Activated CD8-positive, alpha-beta T cell treated with anti-CD3 and anti-CD28 coated beads for 36 hours (primary cell): ENCODE measurements around the gene OGN. TPM values are rescaled to one million over a fixed set of nuclear protein-coding genes. Genes with fewer than 3 reads are reported as not detected.

ENCODE experiments used
- ATAC-seq: fragments of 200-7000 bp; cut with Tn5 transposase; one replicate; pipeline ENCODE4 v1.10.0; 2021; ENCODE audit warnings: mild to moderate bottlenecking, moderate library complexity
- CTCF ChIA-PET: fragments of 350-600 bp; sonication (Branson Sonifier 250); formaldehyde crosslinking; loops from one replicate; lab custom pipeline; 2021; ENCODE audit warnings: antibody characterized with exemption; lab: Charles Lee
- POLR2A ChIA-PET: fragments of 350-600 bp; sonication (Branson Sonifier 250); formaldehyde crosslinking; loops from one replicate; lab custom pipeline; 2021; ENCODE audit warnings: antibody characterized with exemption; lab: Charles Lee
- DNase-seq: peaks from one replicate; pipeline ENCODE4 v3.0.0-alpha.2; 2020
- H3K27ac Mint-ChIP-seq: one replicate; pipeline ENCODE4 v1.8.0; 2021; ENCODE audit warnings: mild to moderate bottlenecking, mixed read lengths
- H3K27me3 Mint-ChIP-seq: one replicate; pipeline ENCODE4 v1.8.0; 2021; ENCODE audit warnings: mixed read lengths
- H3K36me3 Mint-ChIP-seq: one replicate; pipeline ENCODE4 v1.8.0; 2021; ENCODE audit warnings: low read depth, mixed read lengths
- H3K4me1 Mint-ChIP-seq: one replicate; pipeline ENCODE4 v1.8.0; 2021; ENCODE audit warnings: low read depth, mixed read lengths
- H3K4me3 Mint-ChIP-seq: one replicate; pipeline ENCODE4 v1.8.0; 2021; ENCODE audit warnings: mild to moderate bottlenecking, moderate library complexity, mixed read lengths
- H3K9me3 Mint-ChIP-seq: one replicate; pipeline ENCODE4 v1.8.0; 2021; ENCODE audit warnings: mixed read lengths
- CTCF ChIP-seq: fragments of 200-600 bp; IDR thresholded peaks from one replicate; pipeline ENCODE4 v1.8.0; 2022; ENCODE audit warnings: antibody characterized with exemption, mild to moderate bottlenecking
- intact Hi-C: fragments of 100-400 bp; cut with micrococcal nuclease; formaldehyde crosslinking; loops from one replicate; pipeline ENCODE4 v1.10.0; 2022
- total RNA-seq, 2 experiments: library from RNA; stranded (reverse); gene quantifications; one replicate each; pipeline ENCODE4 v1.2.3, GENCODE V29; 2021

The OGN gene
- total RNA-seq, 2 experiments from 2014 or later: not detected

- no peak for ATAC-seq
- CTCF ChIA-PET: no interaction called here
- Mint-ChIP-seq H3K4me1 (no peaks in the 10 kb centered on the region), H3K9me3 (no peaks in the 10 kb centered on the region), H3K36me3 (no peaks in the 10 kb centered on the region), H3K4me3 (no peak overlapping the region), H3K27me3 (no peaks in the 10 kb centered on the region), H3K27ac (no peak overlapping the region)
- TF ChIP-seq CTCF: no peak
- intact Hi-C loops: no loop called here
- no peak for DNase-seq
- POLR2A ChIA-PET: no interaction called here
These were observed 8.8 kb downstream of the OGN start for GRCh38 chr9:92395617-92396016.

- ATAC-seq (no peak), DNase-seq (no peak)
- Mint-ChIP-seq H3K36me3 (peaks cover 3% of the 10 kb centered on the region), H3K9me3 (no peaks in the 10 kb centered on the region), H3K27me3 (no peaks in the 10 kb centered on the region), H3K4me1 (no peaks in the 10 kb centered on the region), H3K4me3 (no peak overlapping the region), H3K27ac (no peak overlapping the region)
- intact Hi-C loops: no loop called here
- ChIA-PET POLR2A (no interaction called here), CTCF (no interaction called here)
- no peak for TF ChIP-seq CTCF
These were observed 10.7 kb downstream of the OGN start for GRCh38 chr9:92393686-92394085.

GRCh38 chr9:92392690-92393089 is 11.7 kb downstream of the OGN start:
- DNase-seq (no peak), ATAC-seq (no peak)
- TF ChIP-seq CTCF: no peak
- Mint-ChIP-seq H3K27me3 (no peaks in the 10 kb centered on the region), H3K36me3 (peaks cover 3% of the 10 kb centered on the region), H3K27ac (no peak overlapping the region), H3K4me1 (no peaks in the 10 kb centered on the region), H3K9me3 (no peaks in the 10 kb centered on the region), H3K4me3 (no peak overlapping the region)
- intact Hi-C loops: no loop called here
- ChIA-PET POLR2A (no interaction called here), CTCF (no interaction called here)

GRCh38 chr9:92385953-92386352 is 18.4 kb downstream of the OGN start:
- peaks cover 10% of the 10 kb centered on the region for H3K36me3 Mint-ChIP-seq
- no peak for TF ChIP-seq CTCF
- intact Hi-C loops: no loop called here
- DNase-seq (no peak), ATAC-seq (no peak)
- no peaks in the 10 kb centered on the region for H3K27me3 Mint-ChIP-seq
- no peak overlapping the region for H3K4me3 Mint-ChIP-seq
- POLR2A ChIA-PET: no interaction called here
- CTCF ChIA-PET: no interaction called here
- H3K4me1 Mint-ChIP-seq: peaks cover 5% of the 10 kb centered on the region
- H3K27ac Mint-ChIP-seq: no peak overlapping the region
- no peaks in the 10 kb centered on the region for H3K9me3 Mint-ChIP-seq

GRCh38 chr9:92385477-92385876 is 18.9 kb downstream of the OGN start:
- DNase-seq: no peak
- H3K9me3 Mint-ChIP-seq: no peaks in the 10 kb centered on the region
- no peak for ATAC-seq
- POLR2A ChIA-PET: no interaction called here
- peaks cover 9% of the 10 kb centered on the region for H3K36me3 Mint-ChIP-seq
- intact Hi-C loops: no loop called here
- CTCF ChIA-PET: no interaction called here
- TF ChIP-seq CTCF: no peak
- no peak overlapping the region for H3K27ac Mint-ChIP-seq
- H3K27me3 Mint-ChIP-seq: no peaks in the 10 kb centered on the region
- H3K4me1 Mint-ChIP-seq: peaks cover 5% of the 10 kb centered on the region
- no peak overlapping the region for H3K4me3 Mint-ChIP-seq
